ENCODE measurements around the gene AK5. TPM values are rescaled to one million over a fixed set of nuclear protein-coding genes. Genes with fewer than 3 reads are reported as not detected.
A peak's percentile ranks its signal among the peaks of the same experiment; 100 is the strongest.

AK5 gene
- total and polyA plus RNA-seq, 7 experiments from 2014 or later = 1.7 to 82.1 (median 56.5) TPM

DNA sequence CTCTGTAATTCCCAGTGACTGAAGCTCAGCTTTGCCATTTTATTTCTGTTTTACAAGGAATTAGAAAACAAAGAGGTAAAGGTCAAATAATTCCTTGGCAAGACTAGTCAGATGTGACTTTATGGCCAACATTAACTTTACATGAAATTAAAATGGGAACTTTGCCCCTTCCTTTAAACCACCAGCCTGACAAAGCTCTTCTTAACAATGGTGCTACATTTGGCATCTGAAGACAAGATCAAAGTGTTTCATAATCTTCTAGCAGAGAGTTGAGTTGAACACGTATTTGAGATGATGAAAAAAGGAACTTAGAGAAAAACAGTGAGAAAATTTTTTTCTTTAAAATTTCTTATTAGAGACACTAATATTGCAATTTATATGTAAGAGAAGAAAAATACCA, 193.8 kb downstream of the AK5 start:
- no peak for DNase-seq
- ChIA-PET CTCF (no interaction called here), POLR2A (no interaction called here)
- Mint-ChIP-seq H3K4me3 (no peak overlapping the region), H3K4me1 (peaks cover 0 to 44% (median 30%) of the 10 kb centered on the region in 7 donors), H3K9me3 (peaks cover 0 to 11% (median 4%) of the 10 kb centered on the region in 11 donors), H3K27ac (no peak overlapping the region), H3K36me3 (peaks cover 0 to 69% (median 59%) of the 10 kb centered on the region in 5 donors), H3K27me3 (no peaks in the 10 kb centered on the region)
- no peaks in the 10 kb centered on the region for H3K27me3 ChIP-seq (ENCODE audit: control insufficient read depth in 2 of 2, insufficient read depth in 2 of 2, low read length in 2 of 2)
- H3K4me1 ChIP-seq (ENCODE audit: control insufficient read depth in 2 of 2, insufficient read depth in 2 of 2, low read length in 2 of 2) = no peaks in the 10 kb centered on the region
- ATAC-seq = no peak
- no peak overlapping the region for H3K27ac ChIP-seq (ENCODE audit: low read depth, low read length)
- peaks cover 0 to 18% (median 0%) of the 10 kb centered on the region in 3 experiments for H3K36me3 ChIP-seq (ENCODE audit: control insufficient read depth in 2 of 3, insufficient read depth in 3 of 3, low read length in 3 of 3)
- H3K4me3 ChIP-seq (ENCODE audit: low read length) = no peak overlapping the region
- H3K9me3 ChIP-seq (ENCODE audit: control insufficient read depth in 2 of 3, low read length in 3 of 3) = no peaks in the 10 kb centered on the region
- intact Hi-C loops (cut with micrococcal nuclease) = no loop called here

DNA sequence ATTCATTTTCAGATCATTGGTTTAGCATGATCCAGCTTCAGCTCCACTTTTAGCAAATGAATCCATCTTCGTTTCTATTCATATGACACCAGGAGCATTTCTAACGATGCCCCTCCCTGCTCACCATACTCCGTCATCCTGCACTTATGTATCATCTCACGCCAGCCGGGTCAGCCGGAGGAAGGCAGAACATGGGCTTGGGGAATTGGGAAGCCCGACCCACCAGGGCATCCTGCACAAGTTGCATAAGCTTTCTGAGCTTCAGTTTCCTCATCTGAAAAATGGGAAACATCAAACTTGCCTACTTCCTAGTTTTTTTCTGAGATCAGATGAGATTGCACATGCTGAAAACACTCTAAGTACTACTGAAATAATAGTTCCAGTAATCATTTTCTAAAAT, 194.7 kb downstream of the AK5 start:
- intact Hi-C loops (cut with micrococcal nuclease) = no loop called here
- no peaks in the 10 kb centered on the region for H3K27me3 Mint-ChIP-seq
- peak overlapping the region in 4 of 9 donors; percentile 21 to 74 (median 34) for H3K27ac Mint-ChIP-seq
- Histone ChIP-seq H3K4me1 (ENCODE audit: control insufficient read depth in 2 of 2, insufficient read depth in 2 of 2, low read length in 2 of 2) (no peaks in the 10 kb centered on the region), H3K9me3 (ENCODE audit: control insufficient read depth in 2 of 3, low read length in 3 of 3) (no peaks in the 10 kb centered on the region), H3K27ac (ENCODE audit: low read depth, low read length) (no peak overlapping the region), H3K27me3 (ENCODE audit: control insufficient read depth in 2 of 2, insufficient read depth in 2 of 2, low read length in 2 of 2) (no peaks in the 10 kb centered on the region), H3K36me3 (ENCODE audit: control insufficient read depth in 2 of 3, insufficient read depth in 3 of 3, low read length in 3 of 3) (peaks cover 0 to 18% (median 0%) of the 10 kb centered on the region in 3 experiments), H3K4me3 (ENCODE audit: low read length) (no peak overlapping the region)
- H3K4me3 Mint-ChIP-seq = peak overlapping the region in 1 of 10 donors; percentile 9
- ATAC-seq (peak; percentile 69), DNase-seq (no peak)
- peaks cover 0 to 50% (median 30%) of the 10 kb centered on the region in 7 donors for H3K4me1 Mint-ChIP-seq
- peaks cover 0 to 11% (median 4%) of the 10 kb centered on the region in 11 donors for H3K9me3 Mint-ChIP-seq
- CTCF ChIA-PET = no interaction called here
- peaks cover 0 to 72% (median 55%) of the 10 kb centered on the region in 5 donors for H3K36me3 Mint-ChIP-seq
- POLR2A ChIA-PET = no interaction called here

DNA sequence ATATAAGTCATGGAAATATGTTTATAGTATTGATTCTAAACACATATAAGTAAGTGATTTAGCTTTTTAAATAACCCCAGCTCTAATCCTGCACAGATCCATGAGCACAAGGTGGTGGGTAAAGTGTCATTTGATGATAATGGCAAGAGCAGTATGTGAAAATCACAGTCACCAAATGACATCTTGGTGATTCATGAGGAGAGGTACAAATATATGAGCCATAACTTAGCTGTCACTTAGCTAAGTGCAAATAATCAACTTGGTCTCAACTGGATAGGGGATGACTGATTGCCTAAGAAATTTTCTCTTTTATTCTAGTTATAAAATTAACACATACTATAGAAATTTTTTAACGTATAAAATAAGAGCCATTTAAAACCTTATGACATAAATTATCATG, 202.5 kb downstream of the AK5 start:
- no peak for DNase-seq
- Mint-ChIP-seq H3K9me3 (no peaks in the 10 kb centered on the region), H3K27ac (peak overlapping the region in 1 of 9 donors; percentile 16), H3K4me3 (no peak overlapping the region), H3K27me3 (no peaks in the 10 kb centered on the region), H3K36me3 (peaks cover 0 to 55% (median 44%) of the 10 kb centered on the region in 5 donors), H3K4me1 (peaks cover 0 to 35% (median 5%) of the 10 kb centered on the region in 7 donors)
- H3K9me3 ChIP-seq (ENCODE audit: control insufficient read depth in 2 of 3, low read length in 3 of 3) = no peaks in the 10 kb centered on the region
- peaks cover 0 to 20% (median 5%) of the 10 kb centered on the region in 3 experiments for H3K36me3 ChIP-seq (ENCODE audit: control insufficient read depth in 2 of 3, insufficient read depth in 3 of 3, low read length in 3 of 3)
- CTCF ChIA-PET = interaction anchor here (0.6 kb wide), 1 partner anchor 25 kb away, joined by 3 read pairs; no protein-coding TSS in a partner anchor
- intact Hi-C loops (cut with micrococcal nuclease) = no loop called here
- H3K27ac ChIP-seq (ENCODE audit: low read depth, low read length) = no peak overlapping the region
- no peaks in the 10 kb centered on the region for H3K4me1 ChIP-seq (ENCODE audit: control insufficient read depth in 2 of 2, insufficient read depth in 2 of 2, low read length in 2 of 2)
- no peak for ATAC-seq
- POLR2A ChIA-PET = interaction anchor here (1.0 kb wide), 1 partner anchor 32 kb away, joined by 3 read pairs; no protein-coding TSS in a partner anchor
- no peak overlapping the region for H3K4me3 ChIP-seq (ENCODE audit: low read length)
- no peaks in the 10 kb centered on the region for H3K27me3 ChIP-seq (ENCODE audit: control insufficient read depth in 2 of 2, insufficient read depth in 2 of 2, low read length in 2 of 2)

DNA sequence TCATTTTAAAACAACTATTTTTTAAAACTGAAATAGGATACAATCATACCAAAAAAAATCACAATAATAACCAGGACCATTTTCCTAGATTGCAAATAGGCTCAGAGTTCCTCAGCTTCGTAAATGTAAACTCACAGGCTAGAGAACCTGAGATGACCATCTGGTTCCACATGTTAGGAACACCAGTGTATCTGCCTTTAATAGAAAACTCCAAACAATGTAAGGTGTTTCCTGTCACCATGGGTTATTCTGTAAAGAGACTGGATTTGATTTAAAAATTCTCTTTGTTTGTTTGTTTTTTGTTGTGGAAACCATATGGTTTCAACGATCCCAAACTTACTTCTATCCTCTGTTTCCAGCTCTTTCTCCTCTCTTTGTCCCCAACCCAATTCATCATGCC, 203.1 kb downstream of the AK5 start:
- H3K27ac Mint-ChIP-seq = no peak overlapping the region
- Histone ChIP-seq H3K27ac (ENCODE audit: low read depth, low read length) (no peak overlapping the region), H3K9me3 (ENCODE audit: control insufficient read depth in 2 of 3, low read length in 3 of 3) (no peaks in the 10 kb centered on the region), H3K4me3 (ENCODE audit: low read length) (no peak overlapping the region), H3K27me3 (ENCODE audit: control insufficient read depth in 2 of 2, insufficient read depth in 2 of 2, low read length in 2 of 2) (no peaks in the 10 kb centered on the region), H3K4me1 (ENCODE audit: control insufficient read depth in 2 of 2, insufficient read depth in 2 of 2, low read length in 2 of 2) (no peaks in the 10 kb centered on the region), H3K36me3 (ENCODE audit: control insufficient read depth in 2 of 3, insufficient read depth in 3 of 3, low read length in 3 of 3) (peaks cover 0 to 15% (median 5%) of the 10 kb centered on the region in 3 experiments)
- DNase-seq (no peak), ATAC-seq (no peak)
- peaks cover 0 to 32% (median 8%) of the 10 kb centered on the region in 7 donors for H3K4me1 Mint-ChIP-seq
- H3K36me3 Mint-ChIP-seq = peaks cover 0 to 55% (median 44%) of the 10 kb centered on the region in 5 donors
- no peaks in the 10 kb centered on the region for H3K9me3 Mint-ChIP-seq
- intact Hi-C loops (cut with micrococcal nuclease) = no loop called here
- H3K4me3 Mint-ChIP-seq = no peak overlapping the region
- no peaks in the 10 kb centered on the region for H3K27me3 Mint-ChIP-seq
- CTCF ChIA-PET = no interaction called here
- POLR2A ChIA-PET = interaction anchor here (1.0 kb wide), 1 partner anchor 33 kb away, joined by 3 read pairs; no protein-coding TSS in a partner anchor

DNA sequence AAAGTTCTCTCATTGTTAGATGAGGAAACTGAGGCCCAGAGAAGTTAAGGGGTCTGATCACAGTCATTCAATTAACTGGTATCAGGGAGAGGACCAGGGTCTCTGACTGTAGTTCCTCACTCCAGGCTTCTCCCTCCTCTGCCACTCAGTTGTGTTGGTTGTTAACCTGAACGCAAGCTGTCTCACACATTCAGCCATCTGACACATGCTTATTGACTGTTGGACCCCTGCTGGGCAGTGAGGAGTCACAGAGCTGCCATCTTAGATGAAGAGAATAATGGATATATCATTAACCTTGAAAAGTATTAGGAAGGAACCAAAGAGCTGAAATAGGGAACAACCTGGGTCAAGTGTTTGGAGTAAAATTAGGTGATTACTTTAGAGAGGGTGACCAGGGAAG, 205.8 kb downstream of the AK5 start:
- ChIA-PET CTCF (no interaction called here), POLR2A (no interaction called here)
- DNase-seq = no peak
- Mint-ChIP-seq H3K4me1 (peaks cover 0 to 19% (median 8%) of the 10 kb centered on the region in 7 donors), H3K27me3 (no peaks in the 10 kb centered on the region), H3K9me3 (no peaks in the 10 kb centered on the region), H3K36me3 (peaks cover 0 to 60% (median 50%) of the 10 kb centered on the region in 5 donors), H3K27ac (peak overlapping the region in 2 of 9 donors; percentile 13 to 18), H3K4me3 (no peak overlapping the region)
- peaks cover 0 to 14% (median 5%) of the 10 kb centered on the region in 3 experiments for H3K36me3 ChIP-seq (ENCODE audit: control insufficient read depth in 2 of 3, insufficient read depth in 3 of 3, low read length in 3 of 3)
- intact Hi-C loops (cut with micrococcal nuclease) = no loop called here
- no peaks in the 10 kb centered on the region for H3K9me3 ChIP-seq (ENCODE audit: control insufficient read depth in 2 of 3, low read length in 3 of 3)
- no peaks in the 10 kb centered on the region for H3K4me1 ChIP-seq (ENCODE audit: control insufficient read depth in 2 of 2, insufficient read depth in 2 of 2, low read length in 2 of 2)
- H3K27ac ChIP-seq (ENCODE audit: low read depth, low read length) = no peak overlapping the region
- no peak for ATAC-seq
- H3K4me3 ChIP-seq (ENCODE audit: low read length) = no peak overlapping the region
- H3K27me3 ChIP-seq (ENCODE audit: control insufficient read depth in 2 of 2, insufficient read depth in 2 of 2, low read length in 2 of 2) = no peaks in the 10 kb centered on the region

DNA sequence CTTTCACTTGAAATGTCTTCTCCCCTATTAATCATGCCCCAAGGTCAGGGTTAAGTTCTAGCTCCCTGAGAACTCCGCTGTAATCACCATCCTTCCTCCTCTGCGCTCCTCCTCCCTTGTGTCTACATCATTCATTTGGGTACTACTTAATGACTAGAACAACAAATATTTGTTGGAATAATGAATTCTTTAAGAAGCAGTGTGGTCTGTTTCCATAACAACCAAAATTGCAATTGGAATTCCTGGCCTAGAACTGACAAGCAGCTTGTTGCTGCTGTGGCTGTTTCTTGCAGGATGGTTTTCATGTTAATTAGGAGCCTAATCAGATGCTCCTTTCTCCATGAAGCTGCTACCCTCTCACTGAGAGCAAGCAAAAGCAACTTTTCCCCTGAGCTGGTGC, 208.1 kb downstream of the AK5 start:
- ATAC-seq (no peak), DNase-seq (no peak)
- no peaks in the 10 kb centered on the region for H3K9me3 ChIP-seq (ENCODE audit: control insufficient read depth in 2 of 3, low read length in 3 of 3)
- H3K4me1 Mint-ChIP-seq = peaks cover 0 to 13% (median 6%) of the 10 kb centered on the region in 7 donors
- no peak overlapping the region for H3K27ac ChIP-seq (ENCODE audit: low read depth, low read length)
- no peaks in the 10 kb centered on the region for H3K9me3 Mint-ChIP-seq
- H3K4me3 ChIP-seq (ENCODE audit: low read length) = no peak overlapping the region
- H3K27me3 ChIP-seq (ENCODE audit: control insufficient read depth in 2 of 2, insufficient read depth in 2 of 2, low read length in 2 of 2) = no peaks in the 10 kb centered on the region
- H3K36me3 ChIP-seq (ENCODE audit: control insufficient read depth in 2 of 3, insufficient read depth in 3 of 3, low read length in 3 of 3) = peaks cover 0 to 8% (median 0%) of the 10 kb centered on the region in 3 experiments
- H3K4me1 ChIP-seq (ENCODE audit: control insufficient read depth in 2 of 2, insufficient read depth in 2 of 2, low read length in 2 of 2) = no peaks in the 10 kb centered on the region
- peak overlapping the region in 5 of 9 donors; percentile 6 to 54 (median 15) for H3K27ac Mint-ChIP-seq
- ChIA-PET POLR2A (no interaction called here), CTCF (no interaction called here)
- peaks cover 0 to 61% (median 54%) of the 10 kb centered on the region in 5 donors for H3K36me3 Mint-ChIP-seq
- no peaks in the 10 kb centered on the region for H3K27me3 Mint-ChIP-seq
- intact Hi-C loops (cut with micrococcal nuclease) = no loop called here
- H3K4me3 Mint-ChIP-seq = no peak overlapping the region

DNA sequence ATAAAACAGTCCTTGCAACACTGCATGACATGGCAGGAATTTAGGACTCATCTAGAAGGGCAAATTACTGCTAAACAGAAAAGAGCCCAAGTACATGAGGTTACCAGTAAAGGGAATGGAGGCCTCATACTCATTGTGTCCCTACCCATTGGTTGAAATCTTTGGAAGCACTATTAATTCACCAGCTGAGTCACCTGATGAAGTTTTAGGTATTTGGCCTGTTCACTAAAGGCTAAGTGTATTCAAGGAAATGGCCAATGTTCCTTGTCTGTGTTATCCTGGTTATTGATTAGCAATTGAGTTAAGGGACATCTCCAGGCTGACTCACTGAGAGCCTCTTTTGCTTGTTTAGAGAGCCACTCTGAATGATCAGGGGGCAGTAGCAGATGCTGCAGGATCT, 212.2 kb downstream of the AK5 start:
- ChIA-PET CTCF (no interaction called here), POLR2A (no interaction called here)
- Histone ChIP-seq H3K9me3 (ENCODE audit: control insufficient read depth in 2 of 3, low read length in 3 of 3) (peaks cover 0 to 7% (median 0%) of the 10 kb centered on the region in 3 experiments), H3K36me3 (ENCODE audit: control insufficient read depth in 2 of 3, insufficient read depth in 3 of 3, low read length in 3 of 3) (peaks cover 0 to 4% (median 0%) of the 10 kb centered on the region in 3 experiments), H3K4me3 (ENCODE audit: low read length) (no peak overlapping the region), H3K4me1 (ENCODE audit: control insufficient read depth in 2 of 2, insufficient read depth in 2 of 2, low read length in 2 of 2) (no peaks in the 10 kb centered on the region), H3K27ac (ENCODE audit: low read depth, low read length) (no peak overlapping the region), H3K27me3 (ENCODE audit: control insufficient read depth in 2 of 2, insufficient read depth in 2 of 2, low read length in 2 of 2) (no peaks in the 10 kb centered on the region)
- no peak for ATAC-seq
- H3K27me3 Mint-ChIP-seq = no peaks in the 10 kb centered on the region
- intact Hi-C loops (cut with micrococcal nuclease) = no loop called here
- no peak overlapping the region for H3K4me3 Mint-ChIP-seq
- no peak overlapping the region for H3K27ac Mint-ChIP-seq
- peaks cover 0 to 9% (median 0%) of the 10 kb centered on the region in 11 donors for H3K9me3 Mint-ChIP-seq
- peaks cover 0 to 32% (median 30%) of the 10 kb centered on the region in 7 donors for H3K4me1 Mint-ChIP-seq
- H3K36me3 Mint-ChIP-seq = peaks cover 0 to 81% (median 61%) of the 10 kb centered on the region in 5 donors
- no peak for DNase-seq
